Tongue (tissue), 2 donors: ENCODE results near the gene MAP3K15. TPM values are rescaled to one million over a fixed set of nuclear protein-coding genes. Genes with fewer than 3 reads are reported as not detected.
A peak's percentile ranks its signal among the peaks of the same experiment; 100 is the strongest.

Experiments
- DNase-seq: peaks from one replicate; pipeline ENCODE4 v3.0.0-alpha.2; 2015
- total RNA-seq: library from RNA; depleted of rRNA; stranded (reverse); fragments of >200 nt; gene quantifications from one replicate; pipeline ENCODE4 v1.2.3, GENCODE V29; 2014

The MAP3K15 gene
- total RNA-seq, 1 donor from 2014 or later: 0.41 TPM

DNA sequence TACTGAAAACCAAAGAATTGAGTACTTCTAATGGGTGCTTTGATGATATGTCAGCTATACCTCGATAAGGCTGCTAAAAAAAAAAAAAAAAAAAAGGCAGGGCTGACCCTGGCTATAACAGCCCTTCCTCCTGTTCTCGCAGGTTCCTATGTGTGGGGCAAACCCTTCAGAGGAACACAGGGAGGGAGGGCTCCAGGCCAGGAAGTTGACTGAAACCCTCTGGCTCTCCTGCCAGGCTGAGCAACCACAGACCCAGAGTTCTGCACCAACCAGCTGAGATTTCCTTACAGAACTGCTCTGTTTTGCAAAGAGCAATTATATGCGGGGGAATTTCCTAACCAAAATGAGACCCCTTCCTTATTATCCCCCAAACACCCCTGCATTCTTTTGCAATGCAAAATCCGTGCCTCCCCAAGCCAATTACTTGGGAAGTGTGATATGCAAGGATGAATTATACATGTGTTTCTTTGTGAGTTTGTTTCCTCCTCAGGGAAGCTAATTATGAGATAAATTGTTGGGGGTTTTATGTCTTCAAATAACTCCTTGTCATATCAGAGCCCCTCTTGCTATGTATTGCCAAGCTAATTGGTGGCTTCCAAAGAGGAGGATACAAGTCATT, 126.0 kb downstream of the MAP3K15 start:
- DNase-seq: no peak

DNA sequence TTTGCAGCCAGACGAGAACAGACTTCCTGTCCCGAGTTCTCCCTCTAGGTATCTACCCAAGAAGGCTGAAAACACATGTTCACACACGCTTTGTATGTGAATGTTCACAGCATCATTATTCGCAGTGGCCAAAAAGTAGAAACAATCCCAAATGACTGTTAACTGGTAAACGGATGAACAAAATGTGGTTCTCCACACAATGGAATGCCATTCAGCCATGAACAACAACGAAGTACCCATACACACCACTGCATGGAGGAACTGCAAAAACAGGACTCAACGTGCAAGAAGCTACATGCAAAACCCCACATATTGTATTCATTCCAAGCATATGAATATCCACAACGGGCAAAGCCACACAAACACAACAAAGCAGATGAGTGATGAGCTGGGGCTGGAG, 126.6 kb downstream of the MAP3K15 start:
- no peak for DNase-seq

DNA sequence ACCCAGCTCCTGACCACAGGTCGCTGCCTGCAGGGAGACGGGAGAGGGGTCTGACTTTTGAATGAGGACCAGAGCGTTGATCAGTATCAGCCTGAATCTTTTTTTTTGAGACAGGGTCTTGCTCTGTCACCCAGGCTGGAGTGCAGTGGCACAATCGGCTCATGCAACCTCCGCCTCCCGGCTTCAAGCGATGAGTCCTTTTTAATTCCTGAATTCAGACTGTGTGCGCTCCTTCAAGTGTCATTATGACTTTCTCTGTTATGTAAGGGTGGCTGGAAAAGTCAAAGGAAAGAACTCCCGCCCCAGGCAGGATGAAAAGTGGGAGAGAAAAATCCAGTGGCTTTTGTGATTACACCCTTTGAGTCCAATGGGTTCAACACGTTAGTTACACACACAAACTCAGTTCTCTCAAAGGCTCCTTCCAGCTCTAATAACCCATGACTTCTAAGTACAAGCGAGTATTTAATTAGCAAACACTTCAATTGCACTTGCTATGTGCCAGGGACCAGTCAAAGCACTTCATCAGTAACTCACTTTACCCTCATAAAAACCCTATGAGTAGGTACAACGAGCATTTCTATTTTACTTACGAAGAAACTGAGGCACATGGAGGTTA, 127.1 kb downstream of the MAP3K15 start:
- no peak for DNase-seq

DNA sequence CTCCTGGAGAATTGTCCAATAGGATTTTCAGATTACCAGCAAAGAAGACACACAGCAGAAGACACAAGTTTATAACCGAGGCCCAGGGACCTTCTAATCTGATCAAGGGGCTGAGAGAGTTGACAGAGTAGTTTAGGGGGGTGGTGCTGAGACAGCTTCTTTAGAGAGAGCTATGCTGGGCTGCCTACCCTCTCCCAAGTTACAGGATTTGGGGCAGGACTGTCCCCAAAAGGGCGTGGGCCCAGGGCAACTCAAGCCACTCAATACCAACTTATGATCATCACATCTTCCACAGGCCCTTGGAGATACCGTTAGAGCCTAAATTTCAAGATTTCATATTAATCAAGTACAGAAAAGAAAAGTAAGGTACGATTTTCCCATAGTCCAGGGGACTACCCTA, 128.6 kb downstream of the MAP3K15 start:
- no peak for DNase-seq

DNA sequence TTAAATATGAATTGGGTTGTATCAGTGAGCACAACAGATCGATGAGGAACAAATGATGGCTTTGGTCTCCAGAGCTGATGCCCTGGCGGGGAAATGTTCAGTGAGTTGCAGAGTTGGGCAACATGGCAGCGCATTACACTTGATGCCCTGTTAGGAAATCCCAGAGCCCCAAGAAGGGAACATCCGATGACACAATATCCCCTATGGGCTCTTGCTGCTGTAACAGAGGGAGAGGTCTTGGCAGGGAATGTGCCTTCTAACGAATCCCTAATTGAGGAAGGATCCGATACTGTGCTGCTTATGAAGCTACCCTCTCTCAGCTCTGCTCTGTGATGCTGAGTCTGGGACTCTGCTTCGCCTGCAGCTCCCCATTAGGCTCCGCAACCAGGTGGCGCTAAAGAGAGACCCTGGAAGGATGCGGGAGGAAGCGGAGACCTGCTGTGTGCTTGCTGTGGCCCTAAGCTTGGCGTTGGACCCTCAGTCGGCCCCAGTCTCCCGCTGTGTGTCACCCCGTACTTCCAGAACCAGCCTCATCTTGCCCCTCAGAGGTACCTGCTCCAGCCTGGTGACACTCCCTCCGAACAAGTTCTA, 132.7 kb downstream of the MAP3K15 start:
- peak; percentile 58 for DNase-seq

DNA sequence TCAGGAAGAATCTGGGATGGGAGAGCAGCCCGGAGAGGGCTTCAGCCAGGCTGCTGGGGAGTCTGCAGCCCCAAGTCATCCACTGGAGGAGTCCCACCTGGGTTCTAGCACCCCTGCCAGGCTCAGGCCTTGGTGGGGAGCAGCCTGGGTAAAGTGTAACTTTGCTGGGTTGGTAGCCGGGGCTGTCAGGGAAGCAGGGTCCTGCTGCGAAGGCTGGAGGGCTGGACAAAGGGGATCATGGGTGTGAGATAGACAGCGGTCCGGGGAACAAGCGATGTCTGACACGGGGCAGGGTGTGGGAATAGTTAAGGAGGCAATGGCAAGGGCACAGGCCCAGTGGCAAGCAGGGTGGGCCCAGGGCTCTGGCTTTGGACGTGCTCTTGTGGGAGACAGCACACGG, 134.0 kb downstream of the MAP3K15 start:
- no peak for DNase-seq

DNA sequence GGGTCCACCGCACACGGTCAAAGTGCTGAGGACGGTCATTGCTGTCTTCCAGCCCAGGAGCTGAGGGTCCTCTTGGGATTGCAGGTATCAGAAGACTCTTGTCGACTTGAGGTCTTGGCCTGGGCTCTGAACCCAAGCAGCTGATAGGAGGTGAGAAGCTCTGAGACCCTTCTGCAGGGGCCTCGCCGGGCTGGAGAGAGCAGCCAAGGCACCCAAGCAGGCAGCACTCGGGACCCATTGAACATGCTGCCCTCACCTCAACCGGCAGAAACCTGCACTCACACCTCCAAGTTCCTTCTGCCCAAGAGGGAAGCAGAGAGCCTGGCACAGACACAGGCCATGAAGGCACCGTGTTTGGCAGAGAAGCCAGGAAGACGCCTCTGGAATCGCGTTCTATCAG, 137.5 kb downstream of the MAP3K15 start:
- no peak for DNase-seq

DNA sequence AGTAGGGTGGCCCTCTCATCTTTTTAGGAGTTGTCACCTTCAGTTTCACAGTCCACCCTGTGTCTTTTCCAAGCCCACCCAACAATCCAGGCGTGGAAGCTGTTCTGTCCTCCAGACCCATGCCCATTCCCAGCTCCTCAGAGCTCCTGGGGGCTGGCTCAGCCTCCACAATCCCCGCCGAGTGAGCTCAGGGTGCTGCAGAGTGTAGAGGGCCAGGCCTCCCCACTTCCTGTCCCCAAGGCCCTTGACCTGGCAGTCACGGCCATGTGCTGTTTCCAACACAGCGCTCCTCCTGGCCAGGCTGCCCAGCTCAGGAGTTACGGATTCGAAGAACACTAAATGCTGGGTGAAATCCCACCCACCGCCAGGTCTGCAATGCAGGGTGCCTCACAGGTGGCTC, 139.8 kb downstream of the MAP3K15 start:
- no peak for DNase-seq

DNA sequence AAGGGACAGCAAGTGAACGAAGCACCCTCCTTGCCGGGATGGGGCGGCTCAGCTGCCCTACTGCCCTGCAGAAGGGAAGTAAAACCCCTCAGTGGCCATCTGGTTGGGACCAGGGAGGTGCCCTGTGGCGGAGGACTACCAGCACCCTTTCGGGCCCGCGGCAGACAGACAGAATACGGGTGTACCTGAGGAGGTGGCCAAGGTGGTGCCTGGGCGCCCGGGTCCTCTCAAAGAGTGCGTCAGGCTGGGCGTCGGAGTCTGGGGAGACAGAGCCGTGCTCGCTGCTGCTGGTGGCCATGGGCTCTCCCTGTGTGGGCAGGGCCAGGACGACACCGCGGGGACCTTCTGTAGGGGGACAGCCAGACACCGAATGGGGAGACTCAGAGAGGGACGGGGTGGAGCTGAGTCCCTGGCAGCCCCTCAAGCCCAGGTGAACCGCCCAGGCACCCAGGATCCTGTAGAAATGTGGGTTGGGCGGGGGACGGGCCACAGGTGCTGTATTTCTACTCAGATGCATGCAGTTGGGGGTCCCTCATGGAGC, 141.9 kb downstream of the MAP3K15 start:
- DNase-seq: no peak

DNA sequence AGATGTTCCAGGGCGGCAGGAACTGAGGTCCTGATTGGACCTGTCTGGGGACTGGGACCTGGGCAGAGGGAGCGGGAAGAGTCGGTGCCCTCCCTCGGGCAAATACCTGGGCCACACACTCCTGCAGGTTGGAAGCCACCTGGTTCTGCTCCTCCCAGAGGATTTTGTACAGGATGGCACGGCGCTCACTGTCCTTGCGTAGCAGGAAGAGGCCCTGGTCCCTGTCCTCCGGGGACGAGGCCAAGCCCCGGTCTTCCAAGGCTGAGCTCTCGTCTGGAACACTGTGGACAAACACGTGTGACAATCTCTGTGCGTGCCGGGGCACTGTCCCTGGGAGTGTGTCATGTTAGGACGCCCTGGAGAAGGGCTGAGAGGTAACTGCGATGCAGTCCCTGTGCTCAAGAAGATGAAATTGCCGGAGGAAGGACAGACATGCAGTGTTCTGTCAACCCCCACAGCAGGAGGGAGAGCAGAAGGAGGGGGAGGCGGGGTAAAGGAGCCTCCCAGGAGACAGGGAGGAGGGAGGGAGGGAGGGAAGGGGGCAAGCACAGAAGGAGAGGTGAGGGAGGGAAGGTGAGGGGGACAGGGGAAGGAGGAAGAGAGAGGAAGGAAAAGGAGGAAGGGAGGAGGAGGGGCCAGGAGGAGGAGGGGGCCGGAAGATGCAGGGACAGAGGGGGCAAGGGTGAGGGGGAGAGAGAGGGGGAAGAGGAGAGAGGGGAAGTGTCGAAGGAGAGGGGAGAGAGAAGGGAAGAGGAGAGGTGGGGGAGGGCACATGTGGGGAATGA, 142.6 kb downstream of the MAP3K15 start:
- DNase-seq: peak; percentile 34

DNA sequence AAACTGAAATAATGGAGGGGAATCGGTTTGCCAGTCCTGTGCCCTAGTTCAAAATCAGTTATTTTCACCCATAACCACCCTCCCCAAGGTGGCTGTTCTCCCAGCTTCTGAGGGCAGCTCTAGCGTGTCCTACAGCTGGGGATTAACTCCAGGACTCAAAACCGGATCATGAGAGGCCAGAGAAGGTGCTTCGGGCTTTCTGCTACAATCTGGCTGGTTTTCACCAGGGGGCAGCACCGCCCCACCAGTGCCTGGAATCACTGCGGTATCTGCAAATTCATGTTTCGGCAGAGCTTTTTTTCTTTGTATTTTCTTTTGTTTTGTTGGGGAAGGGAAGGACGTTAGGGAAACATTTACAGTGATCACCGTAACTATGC, 143.2 kb downstream of the MAP3K15 start:
- DNase-seq: peak; percentile 86

DNA sequence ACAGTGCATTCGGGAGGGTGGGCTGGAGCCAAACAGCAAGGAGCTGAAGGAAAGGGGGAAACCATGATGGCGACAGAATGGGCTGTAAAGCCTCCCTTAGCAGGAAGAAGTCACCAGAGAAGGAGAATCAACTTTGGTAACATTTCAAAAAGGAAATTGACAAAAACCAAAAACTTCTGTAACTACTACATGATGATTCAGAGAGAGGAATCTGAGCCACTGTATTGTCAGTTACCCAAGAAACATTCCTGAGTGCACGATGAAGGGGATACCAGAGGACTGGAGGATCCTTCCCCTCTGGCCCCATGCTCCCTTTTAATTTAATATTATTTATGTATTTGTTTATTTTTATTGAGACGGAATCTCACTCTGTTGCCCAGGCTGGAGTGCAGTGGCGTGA, 145.2 kb downstream of the MAP3K15 start:
- no peak for DNase-seq

DNA sequence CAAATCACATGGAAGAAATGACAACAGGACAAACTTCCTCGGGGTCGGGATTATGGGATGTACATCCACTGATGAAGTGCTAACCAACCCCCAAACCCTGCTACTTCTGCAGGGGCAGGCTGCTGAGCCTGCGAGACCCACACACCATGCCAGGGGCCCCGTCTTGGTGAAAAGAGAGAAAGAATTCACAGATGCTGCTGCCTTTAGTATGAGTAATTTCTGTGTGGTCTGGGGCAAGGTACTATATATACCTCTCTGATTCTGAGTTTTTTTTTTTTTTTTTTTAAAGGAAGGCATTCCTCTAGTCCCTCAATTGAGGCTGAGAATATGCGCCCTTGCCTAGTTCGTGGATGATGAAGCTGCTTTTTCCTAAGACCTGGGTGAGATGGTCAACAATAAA, 146.7 kb downstream of the MAP3K15 start:
- no peak for DNase-seq

DNA sequence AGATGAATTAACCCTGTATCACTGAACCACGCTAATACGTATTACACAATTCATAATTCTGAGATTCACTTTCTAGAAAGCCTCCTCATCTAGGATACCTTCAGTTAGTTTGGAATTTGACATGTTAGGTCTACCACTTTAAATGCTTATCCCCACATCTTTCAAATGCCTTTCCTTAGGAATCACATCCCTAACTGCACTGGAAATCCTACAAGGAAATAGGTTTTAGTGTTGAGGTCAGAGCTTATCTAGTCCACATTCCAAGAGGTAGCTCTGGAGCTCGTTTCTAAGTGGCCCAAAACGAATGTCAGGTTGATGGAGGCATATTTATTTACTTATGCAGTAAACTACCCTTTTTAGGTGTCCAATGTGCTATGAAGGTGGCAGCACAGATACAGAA, 153.6 kb downstream of the MAP3K15 start:
- no peak for DNase-seq

DNA sequence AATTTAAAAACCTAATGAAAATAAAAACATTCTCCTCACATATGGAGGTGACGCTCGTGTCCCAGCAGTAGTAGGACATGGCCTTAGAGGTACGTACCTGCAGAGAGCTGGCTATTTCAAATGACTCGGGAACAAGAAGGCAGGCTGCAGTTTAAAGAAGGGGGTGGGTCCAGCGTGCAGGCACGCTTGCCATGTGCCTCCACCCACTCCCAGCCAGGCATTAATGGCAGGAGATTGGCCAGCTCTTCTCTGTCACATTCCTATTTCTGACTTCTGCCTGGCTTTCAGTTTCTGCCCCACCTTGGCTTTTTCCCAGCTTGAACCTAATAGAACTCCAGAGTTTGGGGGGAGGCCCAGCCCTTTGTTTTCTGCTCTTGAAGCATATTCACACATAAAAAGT, 154.4 kb downstream of the MAP3K15 start:
- DNase-seq: no peak

DNA sequence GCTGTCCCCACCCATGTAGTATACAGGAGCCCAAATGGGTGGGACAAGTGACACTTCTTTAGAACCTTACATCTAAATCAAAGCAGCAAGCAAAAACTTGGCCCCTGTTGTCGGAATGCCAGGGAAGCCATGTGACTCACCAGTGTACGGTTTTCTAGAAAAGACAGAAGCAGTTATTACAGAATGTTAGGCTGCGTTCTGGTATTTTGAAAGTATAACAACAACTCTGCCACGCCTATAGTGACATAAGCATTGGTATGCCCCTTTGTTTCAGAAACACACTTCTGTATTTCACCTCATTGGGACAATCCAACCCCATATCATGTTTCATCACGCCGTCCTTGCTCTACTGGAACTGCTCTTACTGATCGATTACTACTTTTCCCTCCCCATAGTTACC, 156.8 kb downstream of the MAP3K15 start:
- DNase-seq: no peak

DNA sequence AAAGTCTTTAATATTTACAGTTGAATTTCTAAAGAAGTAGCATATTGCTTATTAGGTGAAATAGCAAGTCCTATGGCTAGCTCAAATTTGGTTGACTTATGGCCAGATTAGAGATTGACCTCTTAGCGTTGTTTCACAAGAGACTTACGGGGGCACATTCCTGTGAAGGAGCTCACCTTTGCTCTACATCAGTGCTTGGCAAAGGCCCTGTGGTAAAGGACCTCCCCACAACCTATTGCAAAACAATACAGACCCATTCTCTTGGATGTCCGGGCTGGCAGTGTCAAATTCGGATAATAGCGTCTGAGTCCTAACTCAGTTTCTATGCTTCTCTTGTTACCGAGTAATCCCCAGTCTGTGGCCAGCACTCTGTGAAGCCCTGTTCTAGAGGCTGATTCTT, 160.7 kb downstream of the MAP3K15 start:
- no peak for DNase-seq

DNA sequence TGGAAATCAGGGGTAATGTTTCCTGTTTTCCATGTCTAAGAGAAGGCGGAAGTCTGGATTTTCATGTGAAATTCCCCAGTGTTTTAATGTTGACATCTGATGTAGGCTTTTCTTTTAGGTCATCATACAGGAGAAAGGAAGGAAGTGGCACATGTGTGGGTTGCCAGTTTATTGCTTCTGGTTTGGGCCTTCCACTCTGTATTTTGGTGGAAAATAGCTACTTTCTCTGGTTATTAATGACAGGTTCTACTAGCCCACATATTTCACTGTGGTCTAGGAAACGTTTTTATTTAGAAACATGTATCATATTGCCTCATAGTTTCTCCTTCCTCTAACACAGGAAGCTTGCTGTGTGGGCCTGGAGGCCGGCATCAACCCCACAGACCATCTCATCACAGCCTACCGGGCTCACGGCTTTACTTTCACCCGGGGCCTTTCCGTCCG, 164.3 kb downstream of the MAP3K15 start:
- DNase-seq: no peak

DNA sequence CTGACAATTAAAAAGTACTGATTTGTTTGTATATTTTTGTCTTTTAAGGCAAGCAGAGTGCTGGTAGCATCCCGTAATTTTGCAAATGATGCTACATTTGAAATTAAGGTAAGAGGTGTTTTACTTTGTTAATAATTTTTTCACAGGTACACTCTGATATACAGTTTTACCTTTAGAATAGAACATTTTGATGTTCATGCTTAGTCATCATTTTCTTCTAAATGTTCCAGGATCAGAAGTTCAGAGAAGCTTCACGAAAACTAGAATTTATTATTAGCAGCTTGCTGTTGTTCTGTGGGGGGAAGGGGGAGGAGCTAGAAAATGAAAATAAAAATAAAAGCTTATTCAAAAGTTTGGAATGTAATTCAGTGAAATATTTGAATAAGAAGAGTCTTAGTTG, 166.0 kb downstream of the MAP3K15 start:
- DNase-seq: no peak

DNA sequence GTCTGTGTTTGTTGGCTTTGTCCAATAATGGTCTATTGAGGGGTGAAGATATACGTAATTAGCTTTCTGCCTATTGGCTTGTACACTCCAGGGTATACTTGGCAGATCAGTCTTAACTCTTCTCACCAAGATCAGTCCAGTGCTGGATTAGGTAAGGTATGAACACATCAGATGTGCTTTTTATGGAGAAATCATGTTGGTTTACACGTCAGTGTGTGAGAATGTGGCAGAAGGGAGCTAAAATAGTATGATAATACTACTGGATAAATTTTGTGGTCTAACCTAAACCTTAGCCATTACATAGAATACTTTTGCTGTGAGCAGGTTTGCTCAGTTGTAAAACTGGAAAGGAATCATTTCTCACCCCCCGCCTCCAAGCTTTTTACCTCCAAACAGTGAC, 167.4 kb downstream of the MAP3K15 start:
- DNase-seq: no peak

DNA sequence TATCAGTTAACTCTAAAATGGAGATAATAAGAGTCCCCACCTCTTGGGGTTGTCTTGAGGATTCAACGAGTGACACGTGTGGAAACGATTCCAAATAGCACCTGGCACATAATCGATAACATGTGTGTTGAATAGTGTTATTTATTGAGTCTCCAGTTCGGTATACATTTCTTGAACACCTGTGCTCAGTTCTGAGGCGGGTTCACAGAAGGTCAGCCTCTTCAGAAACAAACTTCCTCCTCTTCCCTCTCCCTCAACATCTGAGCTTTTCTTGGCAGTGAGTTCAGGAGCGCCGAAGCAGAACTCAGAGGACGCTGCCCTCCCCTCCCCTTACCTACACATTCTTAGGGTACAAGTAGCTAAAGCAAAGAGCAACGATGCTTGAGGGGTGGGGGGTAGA, 170.6 kb downstream of the MAP3K15 start:
- peak; percentile 13 for DNase-seq

DNA sequence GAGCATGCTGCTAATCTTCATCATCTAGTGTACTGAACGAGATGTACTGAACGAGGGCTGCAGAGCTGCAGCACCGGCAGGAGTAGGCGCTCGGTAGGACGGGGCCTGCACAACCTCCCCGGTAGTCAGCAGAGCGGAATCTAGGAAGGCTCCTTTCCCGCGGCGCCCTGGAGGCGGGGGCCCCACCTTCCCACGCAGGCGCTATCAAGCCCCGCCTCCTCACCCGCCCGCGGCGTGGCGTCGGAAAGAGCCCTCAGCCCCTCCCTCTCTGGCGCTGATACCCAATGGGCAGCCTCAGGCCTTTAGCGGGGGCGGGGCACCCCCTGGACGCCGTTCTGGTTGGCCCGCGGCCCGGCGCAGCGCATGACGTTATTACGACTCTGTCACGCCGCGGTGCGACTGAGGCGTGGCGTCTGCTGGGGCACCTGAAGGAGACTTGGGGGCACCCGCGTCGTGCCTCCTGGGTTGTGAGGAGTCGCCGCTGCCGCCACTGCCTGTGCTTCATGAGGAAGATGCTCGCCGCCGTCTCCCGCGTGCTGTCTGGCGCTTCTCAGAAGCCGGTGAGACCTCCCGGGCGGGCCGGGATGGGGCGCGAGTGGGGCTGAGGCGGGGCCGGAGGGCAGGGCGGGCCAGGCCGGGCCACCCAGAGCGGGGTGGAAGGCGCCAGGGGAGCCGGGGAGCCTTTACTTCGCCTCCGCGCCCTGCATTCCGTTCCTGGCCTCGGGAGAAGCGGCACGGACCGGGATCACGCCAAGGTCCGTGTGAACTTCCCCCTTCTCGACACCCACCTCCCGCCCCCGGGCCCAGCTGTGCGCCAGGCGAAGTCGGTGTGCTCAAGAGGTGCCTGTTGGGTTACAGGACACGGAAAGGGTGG, 171.5 kb downstream of the MAP3K15 start, which contains the start of gene PDHA1:
TSS of gene PDHA1 (plus strand) at position 393 of the 874 bp plus-strand sequence. CDS start at position 504, 111 bp downstream.
- peak; percentile 97 for DNase-seq
